DND-41 (cell line): ENCODE results near the gene CNKSR2.
"Not testable (repeated sequence)": the region's sequence is repeated elsewhere in the genome, so short reads cannot be mapped to it uniquely, and the experiment has no call there.

Experiments
- CTCF ChIP-seq: IDR thresholded peaks from 2 replicates; pipeline ENCODE4 v1.5.1; 2012; ENCODE audit warnings: borderline replicate concordance, low read length, moderate library complexity, mild to moderate bottlenecking; ENCODE audit not compliant: poor library complexity, severe bottlenecking; ENCODE audit errors: extremely low read depth
- EZH2 ChIP-seq: IDR thresholded peaks from 3 replicates; pipeline ENCODE4 v1.6.1; 2012; ENCODE audit warnings: borderline replicate concordance, low read depth, mild to moderate bottlenecking, moderate library complexity, low read length, inconsistent platforms; ENCODE audit not compliant: severe bottlenecking

- TF ChIP-seq CTCF, EZH2: not testable (repeated sequence)
Observed at GRCh38 chrX:21544642-21545041, 170.4 kb downstream of the CNKSR2 start.
